BJ (cell line): Measurements from ENCODE around the gene BCAR1. TPM values are rescaled to one million over a fixed set of nuclear protein-coding genes. Genes with fewer than 3 reads are reported as not detected.
"Not testable (repeated sequence)": the region's sequence is repeated elsewhere in the genome, so short reads cannot be mapped to it uniquely, and the experiment has no call there.

Source experiments
- CTCF ChIA-PET: fragments of 350-600 bp; formaldehyde crosslinking; extraction: SDS; loops from one replicate; lab custom pipeline; 2021; ENCODE audit warnings: antibody characterized with exemption, inconsistent platforms; lab: Yijun Ruan, JAX
- POLR2A ChIA-PET: fragments of 300-600 bp; sonication (Branson Sonifier 250); formaldehyde crosslinking; extraction: SDS; loops from one replicate; lab custom pipeline; 2021; ENCODE audit warnings: antibody characterized with exemption; lab: Charles Lee
- DNase-seq: peaks from one replicate; pipeline ENCODE4 v3.0.0-alpha.2; 2011; ENCODE audit warnings: low read depth
- H3K27me3 ChIP-seq: 2 replicates; pipeline ENCODE4 v1.6.0; 2011; ENCODE audit warnings: low read length; ENCODE audit not compliant: control insufficient read depth, insufficient read depth
- H3K36me3 ChIP-seq: 2 replicates; pipeline ENCODE4 v1.5.1; 2011; ENCODE audit warnings: low read length; ENCODE audit not compliant: control insufficient read depth, insufficient read depth
- H3K4me3 ChIP-seq: 2 replicates; pipeline ENCODE4 v1.5.1; 2011; ENCODE audit warnings: low read depth, mild to moderate bottlenecking, control low read depth, low read length
- polyA plus RNA-seq: library from polyadenylated mRNA; depleted of rRNA; stranded (reverse); fragments of >200 nt; gene quantifications from 2 replicates; pipeline ENCODE4 v1.2.3, GENCODE V29; 2011
- TF ChIP-seq, protein P1 (sequence below): IDR thresholded peaks from 2 replicates; pipeline ENCODE4 v1.5.1; 2011; ENCODE audit warnings: low read depth, mild to moderate bottlenecking, control low read depth, inconsistent platforms, low read length, moderate library complexity; ENCODE audit not compliant: insufficient read depth

Gene BCAR1
- polyA plus RNA-seq, 1 experiment, result 57.3 TPM

DNA sequence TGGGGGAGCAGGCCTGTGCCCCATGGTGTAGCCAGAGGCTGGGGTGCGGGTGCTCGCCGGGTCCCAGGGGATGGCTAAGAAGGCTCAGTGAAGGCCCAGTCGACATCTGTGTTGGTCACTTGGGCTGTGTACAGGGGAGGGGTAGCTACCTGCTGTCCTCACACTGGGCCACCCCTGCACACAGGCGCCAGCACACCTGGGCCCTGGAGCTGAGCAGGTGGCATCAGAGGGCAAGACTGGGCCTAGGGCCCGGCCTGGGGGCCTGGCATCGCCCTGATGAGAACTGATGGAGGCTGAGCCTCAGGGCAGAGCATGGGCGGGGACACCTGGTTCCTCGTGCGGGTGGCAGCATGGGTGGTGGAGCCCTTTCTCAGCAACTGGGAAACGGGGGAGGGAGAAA lies 43.6 kb downstream of the BCAR1 start:
- no peaks in the 10 kb centered on the region for H3K36me3 ChIP-seq
- DNase-seq, result no peak
- ChIA-PET CTCF (interaction anchor here (0.8 kb wide), 1 partner anchor 26 kb away, joined by 4 read pairs; no protein-coding TSS in a partner anchor), POLR2A (no interaction called here)
- no peak overlapping the region for H3K4me3 ChIP-seq
- TF ChIP-seq, protein P1, sequence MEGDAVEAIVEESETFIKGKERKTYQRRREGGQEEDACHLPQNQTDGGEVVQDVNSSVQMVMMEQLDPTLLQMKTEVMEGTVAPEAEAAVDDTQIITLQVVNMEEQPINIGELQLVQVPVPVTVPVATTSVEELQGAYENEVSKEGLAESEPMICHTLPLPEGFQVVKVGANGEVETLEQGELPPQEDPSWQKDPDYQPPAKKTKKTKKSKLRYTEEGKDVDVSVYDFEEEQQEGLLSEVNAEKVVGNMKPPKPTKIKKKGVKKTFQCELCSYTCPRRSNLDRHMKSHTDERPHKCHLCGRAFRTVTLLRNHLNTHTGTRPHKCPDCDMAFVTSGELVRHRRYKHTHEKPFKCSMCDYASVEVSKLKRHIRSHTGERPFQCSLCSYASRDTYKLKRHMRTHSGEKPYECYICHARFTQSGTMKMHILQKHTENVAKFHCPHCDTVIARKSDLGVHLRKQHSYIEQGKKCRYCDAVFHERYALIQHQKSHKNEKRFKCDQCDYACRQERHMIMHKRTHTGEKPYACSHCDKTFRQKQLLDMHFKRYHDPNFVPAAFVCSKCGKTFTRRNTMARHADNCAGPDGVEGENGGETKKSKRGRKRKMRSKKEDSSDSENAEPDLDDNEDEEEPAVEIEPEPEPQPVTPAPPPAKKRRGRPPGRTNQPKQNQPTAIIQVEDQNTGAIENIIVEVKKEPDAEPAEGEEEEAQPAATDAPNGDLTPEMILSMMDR, result no peak
- H3K27me3 ChIP-seq, result no peaks in the 10 kb centered on the region

DNA sequence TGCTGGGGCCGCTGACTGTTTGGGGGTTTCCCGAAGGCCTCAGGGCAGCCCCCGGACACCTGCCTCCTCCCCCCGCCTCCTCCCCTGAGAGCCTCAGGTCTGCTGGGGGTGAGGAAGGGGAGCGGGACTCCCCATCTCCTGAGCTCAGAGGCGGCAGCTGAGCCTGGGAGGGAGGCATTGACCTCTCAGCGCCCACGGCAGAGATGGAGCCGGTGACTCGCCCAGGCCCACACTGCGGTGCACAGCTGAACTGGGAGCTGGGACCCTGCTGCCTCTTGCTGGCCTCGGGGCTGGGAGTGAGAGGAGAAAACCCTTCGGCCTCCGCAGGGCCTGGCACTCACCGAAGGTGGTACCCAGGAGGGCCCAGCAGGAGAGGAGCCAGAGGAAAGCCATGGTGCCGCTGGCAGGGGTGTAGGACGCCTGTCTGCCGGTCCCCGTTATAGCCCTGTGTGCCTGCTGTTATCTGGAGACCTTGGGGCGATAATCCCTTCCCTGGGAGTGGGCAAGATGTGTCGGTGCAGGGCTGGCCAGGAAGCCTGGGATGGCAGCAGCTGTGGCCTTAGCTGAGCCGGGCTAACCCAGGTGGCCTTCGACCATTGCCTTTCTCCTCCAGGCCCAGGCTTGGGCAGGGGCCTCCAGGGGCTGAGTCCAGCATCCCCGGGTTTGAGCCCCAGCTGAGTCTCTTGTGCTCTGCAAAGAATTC lies 44.5 kb downstream of the BCAR1 start, which contains the start of gene CTRB2:
Gene CTRB2, minus strand, starts transcription at position 413 of the 703 bp plus-strand sequence. Its CDS starts 20 bp downstream, at position 393.
- POLR2A ChIA-PET, result no interaction called here

DNA sequence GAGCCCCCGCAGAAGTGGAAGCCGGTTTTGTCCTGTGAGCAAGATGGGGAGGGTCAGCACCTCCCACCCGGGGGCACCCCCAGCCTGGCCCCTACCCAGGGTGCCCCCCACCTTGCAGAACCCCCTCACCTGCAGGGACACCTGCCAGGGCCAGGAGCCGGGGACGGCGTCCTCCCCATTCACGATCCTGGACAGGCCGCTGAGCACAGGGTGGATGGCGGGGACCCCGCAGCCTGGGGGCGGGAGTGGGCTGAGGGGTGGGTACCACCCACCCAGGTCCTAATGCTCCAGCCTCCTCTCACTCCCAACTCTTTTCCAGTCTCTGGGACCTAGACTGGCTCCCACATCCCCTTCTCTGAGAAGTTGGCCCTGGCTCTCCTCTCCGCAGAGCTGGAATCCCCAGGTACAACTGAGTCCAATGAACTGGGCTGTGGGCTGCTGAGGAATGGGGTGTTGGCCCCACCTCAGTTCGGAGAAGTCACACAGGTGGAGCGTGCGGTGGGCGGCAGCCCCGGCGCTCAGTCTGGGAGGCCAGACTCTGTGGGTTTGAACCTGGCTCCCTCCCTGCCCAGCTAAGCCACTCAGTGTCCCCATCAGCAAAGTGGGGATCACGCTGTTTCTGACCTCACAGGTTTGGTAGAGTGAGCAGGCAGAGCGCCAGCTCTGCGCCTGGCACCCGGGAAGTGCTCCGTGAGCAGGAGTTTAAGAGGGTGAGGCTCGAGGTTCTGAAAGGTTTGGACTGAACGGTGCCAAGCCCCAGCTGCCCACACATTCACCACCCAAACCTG lies 45.3 kb downstream of the BCAR1 start:
- H3K36me3 ChIP-seq, POLR2A ChIA-PET, DNase-seq, H3K27me3 ChIP-seq, H3K4me3 ChIP-seq: not testable (repeated sequence)
- CTCF ChIA-PET, result interaction anchor here (0.7 to 0.8 kb wide), 2 partner anchors 21 to 28 kb away, joined by 3 to 5 read pairs; no protein-coding TSS in a partner anchor

More for the DNA sequence above, 44.5 kb downstream of the BCAR1 start, which contains the start of gene CTRB2:
- CTCF ChIA-PET, result interaction anchor here (0.7 to 0.8 kb wide), 3 partner anchors 20 to 27 kb away, joined by 3 to 5 read pairs (median 4); no protein-coding TSS in a partner anchor
- TF ChIP-seq, protein P1, result no peak
- no peak within 1 kb of the TSS for H3K4me3 ChIP-seq
- DNase-seq, result no peak
- H3K27me3 ChIP-seq, result no peaks in the 10 kb centered on the region
- no peaks in the 10 kb centered on the region for H3K36me3 ChIP-seq

DNA sequence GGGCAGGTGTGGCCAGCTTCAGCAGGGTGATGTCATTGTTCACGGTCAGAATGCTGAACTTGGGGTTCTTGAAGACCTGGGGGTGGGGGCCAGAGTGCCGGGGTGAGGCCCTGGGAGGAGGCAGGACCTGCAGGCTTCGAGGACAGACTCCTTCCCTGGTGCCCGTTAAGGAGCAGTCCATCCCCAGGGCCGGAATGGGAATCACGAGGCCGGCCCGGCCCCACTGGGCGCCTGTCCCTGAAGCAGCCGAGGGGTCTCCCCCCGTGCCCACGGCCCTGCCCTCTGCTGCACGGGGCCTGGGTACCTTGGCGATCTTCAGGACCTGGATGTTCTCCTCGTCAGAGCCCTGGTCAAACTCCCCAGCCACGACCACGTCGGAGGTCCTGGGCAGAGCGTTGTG lies 46.0 kb downstream of the BCAR1 start:
- H3K27me3 ChIP-seq, H3K4me3 ChIP-seq, CTCF ChIA-PET, H3K36me3 ChIP-seq, DNase-seq, POLR2A ChIA-PET: not testable (repeated sequence)

DNA sequence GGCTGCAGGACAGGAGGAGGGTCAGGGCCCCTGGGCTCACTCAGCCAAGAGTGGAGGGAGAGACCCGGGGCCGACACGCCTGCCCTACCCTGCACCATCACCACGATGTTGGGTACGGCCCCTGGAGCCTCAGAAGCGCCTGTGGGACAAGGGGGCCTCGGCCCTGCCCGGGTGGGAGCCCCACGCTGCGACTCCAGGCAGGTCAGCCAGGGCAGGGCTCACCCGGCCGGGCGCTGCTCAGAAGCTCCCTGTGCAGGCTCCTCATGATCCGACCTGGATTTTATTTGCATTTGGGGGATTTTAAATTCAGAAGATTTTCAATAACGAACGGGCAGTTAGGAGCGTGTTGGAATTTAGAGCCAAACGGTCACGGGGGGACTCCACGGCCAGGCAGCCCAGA lies 46.5 kb downstream of the BCAR1 start:
- POLR2A ChIA-PET, H3K27me3 ChIP-seq, CTCF ChIA-PET, H3K36me3 ChIP-seq, DNase-seq, H3K4me3 ChIP-seq: not testable (repeated sequence)

DNA sequence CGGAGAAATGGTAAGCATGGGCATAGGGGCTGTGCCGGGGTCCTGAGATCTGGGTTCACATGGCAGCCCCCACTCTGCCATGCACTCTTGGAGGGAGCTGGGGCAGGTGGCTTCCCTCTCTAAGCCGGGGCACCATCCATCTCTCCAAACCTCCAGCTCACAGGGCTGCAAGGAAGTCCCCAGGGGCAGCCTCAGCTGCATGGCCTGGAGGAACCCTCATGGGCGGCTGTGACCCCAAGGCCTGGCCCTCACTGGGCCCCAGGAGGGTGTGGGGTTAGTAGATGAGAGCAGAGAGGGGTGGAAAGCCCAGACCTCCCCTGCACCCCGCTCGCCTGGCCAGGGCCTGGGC lies 47.0 kb downstream of the BCAR1 start:
- CTCF ChIA-PET, result no interaction called here
- DNase-seq, result no peak
- TF ChIP-seq, protein P1, result no peak
- Histone ChIP-seq H3K4me3 (no peak overlapping the region), H3K36me3 (no peaks in the 10 kb centered on the region), H3K27me3 (no peaks in the 10 kb centered on the region)
- POLR2A ChIA-PET, result no interaction called here
